BLaER1 (cell line): ENCODE data around the gene LCORL.
"Not testable (repeated sequence)": the region's sequence is repeated elsewhere in the genome, so short reads cannot be mapped to it uniquely, and the experiment has no call there.

Source experiments
- H3K27ac ChIP-seq: shearing (Covaris generic); formaldehyde crosslinking; 2 replicates; pipeline ENCODE4 v1.8.1; 2022
- H3K27me3 ChIP-seq: shearing (Covaris generic); formaldehyde crosslinking; 2 replicates; pipeline ENCODE4 v1.8.1; 2022
- H3K36me3 ChIP-seq: shearing (Covaris generic); formaldehyde crosslinking; 2 replicates; pipeline ENCODE4 v1.8.1; 2022
- H3K4me1 ChIP-seq: shearing (Covaris generic); formaldehyde crosslinking; 2 replicates; pipeline ENCODE4 v1.8.1; 2022
- H3K4me2 ChIP-seq: shearing (Covaris generic); formaldehyde crosslinking; 2 replicates; pipeline ENCODE4 v1.8.1; 2022
- H3K4me3 ChIP-seq: shearing (Covaris generic); formaldehyde crosslinking; 2 replicates; pipeline ENCODE4 v1.8.1; 2022
- H3K9ac ChIP-seq: shearing (Covaris generic); formaldehyde crosslinking; 2 replicates; pipeline ENCODE4 v1.8.1; 2022
- H3K9me3 ChIP-seq: shearing (Covaris generic); formaldehyde crosslinking; 2 replicates; pipeline ENCODE4 v1.8.1; 2022
- H4K20me1 ChIP-seq: shearing (Covaris generic); formaldehyde crosslinking; 2 replicates; pipeline ENCODE4 v1.8.1; 2022
- Cebpa-rat ChIP-seq: shearing (Covaris generic); IDR thresholded peaks from 2 replicates; pipeline ENCODE4 v1.8.1; 2022

The LCORL gene

DNA sequence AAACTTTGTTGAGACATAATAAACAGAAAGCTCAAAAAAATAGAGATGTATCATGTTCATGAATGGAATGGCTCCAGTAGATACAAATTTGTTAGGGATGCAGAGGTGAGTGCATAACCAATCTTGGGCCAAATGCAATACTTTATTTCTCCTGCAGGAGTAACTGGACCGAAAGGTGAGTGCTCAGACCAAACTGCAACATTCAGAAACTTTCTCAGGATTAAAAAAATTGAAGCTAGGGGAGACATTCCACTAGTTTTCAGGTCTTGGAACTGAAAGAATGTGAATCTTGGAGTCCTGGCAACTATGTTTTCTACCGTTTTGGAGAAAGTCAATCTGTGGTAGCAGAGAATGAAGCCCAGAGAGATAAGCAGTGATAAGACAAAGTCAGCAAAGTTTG lies 21.2 kb upstream of the LCORL start:
- Histone ChIP-seq H3K27ac (no peak overlapping the region), H3K27me3 (no peaks in the 10 kb centered on the region), H3K4me1 (no peaks in the 10 kb centered on the region), H3K9me3 (no peaks in the 10 kb centered on the region), H3K4me3 (no peak overlapping the region), H3K4me2 (no peak overlapping the region), H3K9ac (no peak overlapping the region), H4K20me1 (no peaks in the 10 kb centered on the region), H3K36me3 (no peaks in the 10 kb centered on the region)
- no peak for TF ChIP-seq Cebpa-rat

- no peaks in the 10 kb centered on the region for H3K9me3 ChIP-seq
- H3K4me1 ChIP-seq = no peaks in the 10 kb centered on the region
- H3K4me2 ChIP-seq = no peak overlapping the region
- no peak for TF ChIP-seq Cebpa-rat
- H3K4me3 ChIP-seq = no peak overlapping the region
- H4K20me1 ChIP-seq = no peaks in the 10 kb centered on the region
- H3K9ac ChIP-seq = no peak overlapping the region
- no peaks in the 10 kb centered on the region for H3K36me3 ChIP-seq
- no peaks in the 10 kb centered on the region for H3K27me3 ChIP-seq
- no peak overlapping the region for H3K27ac ChIP-seq
Observed at GRCh38 chr4:18042012-18042411, 20.5 kb upstream of the LCORL start.

- Histone ChIP-seq H3K4me1 (no peaks in the 10 kb centered on the region), H3K27me3 (no peaks in the 10 kb centered on the region), H3K27ac (no peak overlapping the region), H3K4me2 (no peak overlapping the region), H4K20me1 (no peaks in the 10 kb centered on the region), H3K36me3 (no peaks in the 10 kb centered on the region), H3K9me3 (no peaks in the 10 kb centered on the region), H3K4me3 (no peak overlapping the region), H3K9ac (no peak overlapping the region)
- TF ChIP-seq Cebpa-rat = no peak
Observed at GRCh38 chr4:18041114-18041513, 19.6 kb upstream of the LCORL start.

DNA sequence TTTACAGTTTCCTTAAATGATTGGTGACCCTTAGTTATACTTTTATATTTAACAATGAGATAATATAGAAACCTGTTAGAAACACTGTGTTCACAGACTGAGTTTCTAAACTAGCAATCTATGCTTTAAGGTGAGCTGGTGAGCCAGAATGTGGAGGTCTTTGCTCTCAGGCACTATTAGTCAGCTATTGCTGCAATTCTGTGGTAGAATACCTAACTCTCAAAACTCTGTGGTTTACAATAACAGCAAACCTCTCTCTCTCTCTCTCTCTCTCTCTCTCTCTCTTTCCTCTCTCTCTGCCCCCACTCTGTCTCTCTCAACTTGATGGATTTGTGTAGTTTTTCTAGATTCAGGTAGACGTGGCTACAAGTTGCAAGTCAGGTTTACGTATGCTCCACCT lies 17.6 kb upstream of the LCORL start:
- H3K27ac ChIP-seq = no peak overlapping the region
- no peak overlapping the region for H3K9ac ChIP-seq
- no peaks in the 10 kb centered on the region for H3K36me3 ChIP-seq
- H3K4me3 ChIP-seq = no peak overlapping the region
- no peak overlapping the region for H3K4me2 ChIP-seq
- TF ChIP-seq Cebpa-rat = no peak
- no peaks in the 10 kb centered on the region for H3K9me3 ChIP-seq
- H3K4me1 ChIP-seq = no peaks in the 10 kb centered on the region
- no peaks in the 10 kb centered on the region for H4K20me1 ChIP-seq
- H3K27me3 ChIP-seq = no peaks in the 10 kb centered on the region

GRCh38 chr4:18036369-18036768 lies 14.8 kb upstream of the LCORL start:
- not testable (repeated sequence) for H4K20me1 ChIP-seq, H3K27me3 ChIP-seq, H3K9ac ChIP-seq, H3K27ac ChIP-seq, H3K36me3 ChIP-seq, H3K4me1 ChIP-seq, H3K9me3 ChIP-seq, H3K4me3 ChIP-seq, H3K4me2 ChIP-seq

GRCh38 chr4:18034099-18034498 lies 12.5 kb upstream of the LCORL start:
- Histone ChIP-seq H3K27me3 (no peaks in the 10 kb centered on the region), H3K4me2 (no peak overlapping the region), H3K36me3 (no peaks in the 10 kb centered on the region), H3K9ac (no peak overlapping the region), H4K20me1 (no peaks in the 10 kb centered on the region), H3K9me3 (no peaks in the 10 kb centered on the region), H3K4me3 (no peak overlapping the region), H3K27ac (no peak overlapping the region), H3K4me1 (no peaks in the 10 kb centered on the region)
- TF ChIP-seq Cebpa-rat = no peak

GRCh38 chr4:18033111-18034085 lies 11.8 kb upstream of the LCORL start:
- no peaks in the 10 kb centered on the region for H4K20me1 ChIP-seq
- no peaks in the 10 kb centered on the region for H3K36me3 ChIP-seq
- H3K9ac ChIP-seq = no peak overlapping the region
- no peaks in the 10 kb centered on the region for H3K27me3 ChIP-seq
- no peaks in the 10 kb centered on the region for H3K9me3 ChIP-seq
- no peaks in the 10 kb centered on the region for H3K4me1 ChIP-seq
- H3K27ac ChIP-seq = no peak overlapping the region
- H3K4me3 ChIP-seq = no peak overlapping the region
- no peak for TF ChIP-seq Cebpa-rat
- no peak overlapping the region for H3K4me2 ChIP-seq

DNA sequence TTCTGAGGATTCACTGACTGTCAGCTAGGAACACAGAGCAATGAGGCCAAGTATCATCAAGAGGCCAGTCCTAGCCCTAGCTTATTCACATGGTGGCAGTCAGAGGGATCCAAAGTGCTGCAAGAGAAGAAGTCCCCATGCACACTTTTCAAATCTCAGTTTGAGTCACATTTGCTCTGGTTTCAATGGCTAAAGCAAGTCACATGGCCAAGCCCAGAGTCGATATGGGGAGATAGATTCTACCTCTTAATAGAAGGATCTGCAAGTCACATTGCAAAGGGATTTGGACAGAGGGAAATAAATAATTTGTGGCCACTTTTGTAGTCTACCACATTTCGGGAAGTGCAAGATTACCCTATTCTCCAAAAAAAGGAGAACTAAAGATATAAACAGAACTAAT lies 3.7 kb upstream of the LCORL start:
- Histone ChIP-seq H3K4me1 (peaks cover 14% of the 10 kb centered on the region), H3K4me2 (no peak overlapping the region), H3K9ac (no peak overlapping the region), H3K27me3 (peaks cover 12% of the 10 kb centered on the region), H3K27ac (no peak overlapping the region), H3K9me3 (no peaks in the 10 kb centered on the region), H4K20me1 (peaks cover 5% of the 10 kb centered on the region), H3K36me3 (no peaks in the 10 kb centered on the region), H3K4me3 (no peak overlapping the region)
- no peak for TF ChIP-seq Cebpa-rat

- H3K27ac ChIP-seq = peak overlapping the region; percentile 98; the same call in 1 of the 2 replicates
- no peak for TF ChIP-seq Cebpa-rat
- peak overlapping the region; percentile 99 for H3K4me3 ChIP-seq
- no peaks in the 10 kb centered on the region for H3K36me3 ChIP-seq
- H3K4me1 ChIP-seq = peaks cover 28% of the 10 kb centered on the region
- H4K20me1 ChIP-seq = peaks cover 32% of the 10 kb centered on the region
- H3K9me3 ChIP-seq = no peaks in the 10 kb centered on the region
- H3K9ac ChIP-seq = peak overlapping the region; percentile 97
- H3K27me3 ChIP-seq = peaks cover 12% of the 10 kb centered on the region
- peak overlapping the region; percentile 94 for H3K4me2 ChIP-seq
Observed at GRCh38 chr4:18022572-18023050, 1.1 kb upstream of the LCORL start.

DNA sequence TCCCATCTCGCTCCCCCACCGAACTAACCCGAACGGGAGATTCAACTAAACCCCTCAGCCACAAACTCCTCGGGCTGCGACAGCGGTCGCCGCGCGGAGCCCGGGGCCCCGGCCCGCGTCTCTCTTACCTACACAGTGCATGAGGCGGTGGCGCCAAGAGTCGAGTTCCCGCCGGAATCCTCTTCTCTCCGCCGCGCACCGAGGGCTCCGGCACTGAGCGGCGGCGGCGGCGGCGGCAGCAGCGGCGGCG lies 160 bp downstream of the LCORL start:
- Histone ChIP-seq H3K9me3 (no peaks in the 10 kb centered on the region), H3K4me1 (peaks cover 28% of the 10 kb centered on the region), H3K27ac (peak overlapping the region; percentile 98), H3K36me3 (no peaks in the 10 kb centered on the region), H3K27me3 (peaks cover 12% of the 10 kb centered on the region), H4K20me1 (peaks cover 44% of the 10 kb centered on the region), H3K9ac (peak overlapping the region; percentile 97), H3K4me3 (peak overlapping the region; percentile 99), H3K4me2 (peak overlapping the region; percentile 39)
- TF ChIP-seq Cebpa-rat = no peak
